OCI-LY1 (cell line): Measurements from ENCODE around the gene TUT7.

Source experiments
- H2AFZ ChIP-seq: fragments of 200-600 bp; sonication (generic), shearing (Covaris generic); 2 replicates; pipeline ENCODE4 v1.6.0; 2014; ENCODE audit warnings: antibody characterized with exemption, mild to moderate bottlenecking, low read length
- H3F3A ChIP-seq: fragments of 200-600 bp; sonication (generic), shearing (Covaris generic); 2 replicates; pipeline ENCODE4 v1.6.0; 2014; ENCODE audit warnings: mild to moderate bottlenecking, antibody characterized with exemption, low read length, moderate library complexity; ENCODE audit not compliant: insufficient read depth
- H3K27ac ChIP-seq: fragments of 200-600 bp; sonication (generic); 2 replicates; pipeline ENCODE4 v1.5.1; 2014; ENCODE audit warnings: low read length, mixed run types, mild to moderate bottlenecking, low read depth; ENCODE audit not compliant: poor library complexity, severe bottlenecking
- H3K27me3 ChIP-seq: fragments of 200-600 bp; sonication (generic); 2 replicates; pipeline ENCODE4 v1.6.0; 2014; ENCODE audit warnings: antibody characterized with exemption, mild to moderate bottlenecking, low read length, moderate library complexity; ENCODE audit not compliant: insufficient read depth
- H3K36me3 ChIP-seq: fragments of 200-600 bp; sonication (generic); 2 replicates; pipeline ENCODE4 v1.6.1; 2014; ENCODE audit warnings: mild to moderate bottlenecking, antibody characterized with exemption, low read length, moderate library complexity, mixed read lengths; ENCODE audit not compliant: insufficient read depth
- H3K4me1 ChIP-seq: fragments of 200-600 bp; sonication (generic); 2 replicates; pipeline ENCODE4 v1.5.1; 2014; ENCODE audit warnings: mild to moderate bottlenecking, low read length, moderate library complexity; ENCODE audit not compliant: insufficient read depth, severe bottlenecking
- H3K4me2 ChIP-seq: fragments of 200-600 bp; sonication (generic), shearing (Covaris generic); 2 replicates; pipeline ENCODE4 v1.6.1; 2014; ENCODE audit warnings: low read length
- H3K4me3 ChIP-seq: fragments of 200-600 bp; sonication (generic); 2 replicates; pipeline ENCODE4 v1.5.1; 2014; ENCODE audit warnings: low read length, low read depth, mild to moderate bottlenecking, mixed read lengths; ENCODE audit not compliant: poor library complexity, severe bottlenecking
- H3K79me2 ChIP-seq: fragments of 200-600 bp; shearing (Covaris generic); 2 replicates; pipeline ENCODE4 v1.6.1; 2016; ENCODE audit warnings: mixed run types, low read length, mixed read lengths; ENCODE audit not compliant: insufficient read depth
- H3K9ac ChIP-seq: fragments of 200-600 bp; sonication (generic), shearing (Covaris generic); 2 replicates; pipeline ENCODE4 v1.6.1; 2014; ENCODE audit warnings: mild to moderate bottlenecking, low read length, mixed read lengths
- H3K9me2 ChIP-seq: fragments of 200-600 bp; sonication (generic), shearing (Covaris generic); 2 replicates; pipeline ENCODE4 v1.6.1; 2014; ENCODE audit warnings: low read depth, mild to moderate bottlenecking, low read length, mixed read lengths
- H3K9me3 ChIP-seq: fragments of 200-600 bp; shearing (Covaris generic); 2 replicates; pipeline ENCODE4 v1.6.1; 2014; ENCODE audit warnings: low read length, mixed read lengths
- H4K20me1 ChIP-seq: fragments of 200-600 bp; sonication (generic), shearing (Covaris generic); 2 replicates; pipeline ENCODE4 v1.6.0; 2016; ENCODE audit warnings: mild to moderate bottlenecking, low read length; ENCODE audit not compliant: insufficient read depth
- CTCF ChIP-seq: fragments of 200-600 bp; sonication (generic), shearing (Covaris generic); IDR thresholded peaks from 2 replicates; pipeline ENCODE4 v1.5.1; 2017; ENCODE audit warnings: mild to moderate bottlenecking, antibody characterized with exemption, low read length, moderate library complexity, mixed read lengths
- EZH2 ChIP-seq: fragments of 200-600 bp; sonication (generic), shearing (Covaris generic); IDR thresholded peaks from 2 replicates; pipeline ENCODE4 v1.8.0; 2017; ENCODE audit warnings: borderline replicate concordance, mixed run types, mild to moderate bottlenecking, antibody characterized with exemption, low read length, moderate library complexity, mixed read lengths

The TUT7 gene

DNA sequence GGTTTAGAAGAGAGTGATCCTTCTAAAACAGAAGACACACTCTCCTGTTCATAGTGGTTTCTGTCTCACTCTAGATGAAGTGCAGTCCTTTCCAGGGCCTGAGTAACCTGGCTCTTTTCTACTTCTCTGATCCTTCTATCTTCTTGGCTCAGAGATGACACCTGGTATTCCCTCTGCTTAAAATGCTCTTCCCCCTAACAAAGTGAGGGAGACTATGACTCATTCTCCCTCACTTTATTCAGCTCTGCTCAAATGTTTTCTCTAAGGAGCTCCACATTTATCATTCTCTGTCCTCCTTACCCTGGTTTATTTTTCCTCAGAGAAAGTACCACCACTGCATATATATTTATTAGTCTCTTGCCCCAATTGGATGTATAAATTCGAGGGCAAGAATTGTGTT, 24.6 kb downstream of the TUT7 start:
- Histone ChIP-seq H3K79me2 (no peaks in the 10 kb centered on the region), H3K9ac (no peak overlapping the region), H3K4me3 (no peak overlapping the region), H3K4me2 (no peak overlapping the region), H4K20me1 (no peaks in the 10 kb centered on the region), H3K9me3 (no peaks in the 10 kb centered on the region), H3K27ac (no peak overlapping the region), H3F3A (no peaks in the 10 kb centered on the region), H2AFZ (no peak overlapping the region), H3K36me3 (peaks cover 62% of the 10 kb centered on the region), H3K27me3 (no peaks in the 10 kb centered on the region), H3K9me2 (no peaks in the 10 kb centered on the region), H3K4me1 (no peaks in the 10 kb centered on the region)
- TF ChIP-seq CTCF (no peak), EZH2 (no peak)

- TF ChIP-seq EZH2 = no peak
- no peak for TF ChIP-seq CTCF
- Histone ChIP-seq H3K4me2 (no peak overlapping the region), H3K4me3 (no peak overlapping the region), H4K20me1 (no peaks in the 10 kb centered on the region), H3K27ac (no peak overlapping the region), H3K36me3 (peaks cover 63% of the 10 kb centered on the region), H2AFZ (no peak overlapping the region), H3K79me2 (no peaks in the 10 kb centered on the region), H3K4me1 (no peaks in the 10 kb centered on the region), H3K9ac (no peak overlapping the region), H3K9me3 (no peaks in the 10 kb centered on the region), H3F3A (no peaks in the 10 kb centered on the region), H3K9me2 (no peaks in the 10 kb centered on the region), H3K27me3 (no peaks in the 10 kb centered on the region)
Observed at GRCh38 chr9:86328156-86328555, 26.1 kb downstream of the TUT7 start.

GRCh38 chr9:86326536-86326935, 27.7 kb downstream of the TUT7 start:
- no peaks in the 10 kb centered on the region for H3K9me3 ChIP-seq

More at GRCh38 chr9:86326536-86326935, 27.7 kb downstream of the TUT7 start:
- Histone ChIP-seq H3K79me2 (no peaks in the 10 kb centered on the region), H3K27ac (no peak overlapping the region), H3K9ac (no peak overlapping the region), H3K4me2 (no peak overlapping the region), H4K20me1 (no peaks in the 10 kb centered on the region), H3K4me3 (no peak overlapping the region), H3K4me1 (no peaks in the 10 kb centered on the region), H3K27me3 (no peaks in the 10 kb centered on the region), H3F3A (no peaks in the 10 kb centered on the region), H3K36me3 (peaks cover 68% of the 10 kb centered on the region), H3K9me2 (no peaks in the 10 kb centered on the region), H2AFZ (no peak overlapping the region)
- TF ChIP-seq EZH2 (no peak), CTCF (no peak)
